Smooth muscle cell (in vitro differentiated cells): ENCODE data around the gene CABP4. TPM values are rescaled to one million over a fixed set of nuclear protein-coding genes. Genes with fewer than 3 reads are reported as not detected.
A peak's percentile ranks its signal among the peaks of the same experiment; 100 is the strongest.
"Not testable (repeated sequence)": the region's sequence is repeated elsewhere in the genome, so short reads cannot be mapped to it uniquely, and the experiment has no call there.

ENCODE experiments used
- DNase-seq: peaks from one replicate; lab custom pipeline; 2025; ENCODE audit not compliant: unreplicated experiment; lab: John Stamatoyannopoulos, UW
- H2AFZ ChIP-seq: fragments of 200-600 bp; sonication (generic); 2 replicates; pipeline ENCODE4 v1.6.0; 2016; ENCODE audit warnings: antibody characterized with exemption, low read depth, mild to moderate bottlenecking
- H3F3A ChIP-seq: fragments of 200-600 bp; sonication (generic); 2 replicates; pipeline ENCODE4 v1.6.0; 2017; ENCODE audit warnings: antibody characterized with exemption, low read depth
- H3K27ac ChIP-seq: fragments of 200-600 bp; sonication (generic); 2 replicates; pipeline ENCODE4 v1.5.1; 2016; ENCODE audit warnings: low read depth, mild to moderate bottlenecking
- H3K27me3 ChIP-seq: fragments of 200-600 bp; sonication (generic); 2 replicates; pipeline ENCODE4 v1.6.1; 2016; ENCODE audit warnings: low read depth, mild to moderate bottlenecking
- H3K36me3 ChIP-seq: fragments of 200-600 bp; sonication (generic); 2 replicates; pipeline ENCODE4 v1.5.1; 2016; ENCODE audit warnings: low read depth
- H3K4me1 ChIP-seq: fragments of 200-600 bp; sonication (generic); 2 replicates; pipeline ENCODE4 v1.5.1; 2016; ENCODE audit warnings: low read depth
- H3K4me2 ChIP-seq: fragments of 200-600 bp; sonication (generic); 2 replicates; pipeline ENCODE4 v1.6.0; 2016; ENCODE audit warnings: mild to moderate bottlenecking
- H3K4me3 ChIP-seq: fragments of 200-600 bp; sonication (generic); 2 replicates; pipeline ENCODE4 v1.5.1; 2016; ENCODE audit warnings: mild to moderate bottlenecking
- H3K79me2 ChIP-seq: fragments of 200-600 bp; sonication (generic); 2 replicates; pipeline ENCODE4 v1.6.0; 2016; ENCODE audit warnings: low read depth, mild to moderate bottlenecking
- H3K9ac ChIP-seq: fragments of 200-600 bp; sonication (generic); 2 replicates; pipeline ENCODE4 v1.6.0; 2016; ENCODE audit warnings: low read depth
- H3K9me3 ChIP-seq: fragments of 200-600 bp; sonication (generic); replicated peaks from 2 replicates; pipeline ENCODE4 v1.5.1; 2016; ENCODE audit warnings: low read depth
- H4K20me1 ChIP-seq: fragments of 200-600 bp; sonication (generic); 2 replicates; pipeline ENCODE4 v1.6.0; 2016; ENCODE audit warnings: low read depth
- CTCF ChIP-seq: fragments of 200-600 bp; sonication (generic); IDR thresholded peaks from 2 replicates; pipeline ENCODE4 v1.5.1; 2017; ENCODE audit warnings: borderline replicate concordance, mild to moderate bottlenecking, antibody characterized with exemption; ENCODE audit not compliant: insufficient read depth, poor library complexity, severe bottlenecking
- WGBS: methylation state at CpG from one replicate; pipeline ENCODE4 v1.1.7; 2016; ENCODE audit warnings: low lambda C conversion rate; 5-methylcytosine and 5-hydroxymethylcytosine counted together
- polyA plus RNA-seq: library from polyadenylated mRNA; unstranded; fragments of >200 nt; fragmentation: Nextera tagmentation; extraction: Ambion mirVana; gene quantifications from 2 replicates; pipeline ENCODE4 v1.2.1, GENCODE V29; 2016
- total RNA-seq: library from RNA; depleted of rRNA; stranded (reverse); fragments of >200 nt; gene quantifications from 2 replicates; pipeline ENCODE4 v1.2.3, GENCODE V29; 2014

Gene CABP4
- total and polyA plus RNA-seq, 2 experiments from 2014 or later, result not detected

- WGBS, result 91% methylated on average over 14 of the region's 16 CpGs
Measured at GRCh38 chr11:67477344-67478050, 22.3 kb downstream of the CABP4 start.

GRCh38 chr11:67482275-67482826 is 27.2 kb downstream of the CABP4 start:
- H2AFZ ChIP-seq, result peak overlapping the region; percentile 91
- 76% methylated on average over 19 of the region's 19 CpGs for WGBS

More at GRCh38 chr11:67477344-67478050, 22.3 kb downstream of the CABP4 start:
- not testable (repeated sequence) for H3K4me1 ChIP-seq, DNase-seq, H3K4me3 ChIP-seq, H3K27ac ChIP-seq, H4K20me1 ChIP-seq, H3K36me3 ChIP-seq, H3K27me3 ChIP-seq, H3K79me2 ChIP-seq, H3K4me2 ChIP-seq, H2AFZ ChIP-seq, H3F3A ChIP-seq, H3K9ac ChIP-seq, H3K9me3 ChIP-seq

GRCh38 chr11:67482827-67483798 is 28.0 kb downstream of the CABP4 start, which contains the start of gene AIP:
AIP (plus strand) TSS chr11:67483026; CDS start chr11:67483159, 133 bp downstream.
- H3F3A ChIP-seq, result no peaks in the 10 kb centered on the region
- no peaks in the 10 kb centered on the region for H3K27me3 ChIP-seq
- TF ChIP-seq CTCF, result no peak
- peaks cover 5% of the 10 kb centered on the region for H3K79me2 ChIP-seq
- DNase-seq, result peak; percentile 77
- no peaks in the 10 kb centered on the region for H4K20me1 ChIP-seq
- peaks cover 8% of the 10 kb centered on the region for H3K4me1 ChIP-seq
- H3K9ac ChIP-seq, result peak within 1 kb of the TSS; percentile 75
- H2AFZ ChIP-seq, result peak within 1 kb of the TSS; percentile 91
- H3K4me2 ChIP-seq, result peak within 1 kb of the TSS; percentile 83
- no peaks in the 10 kb centered on the region for H3K36me3 ChIP-seq
- H3K4me3 ChIP-seq, result peak within 1 kb of the TSS; percentile 56
- H3K27ac ChIP-seq, result peak within 1 kb of the TSS; percentile 50
- no peaks in the 10 kb centered on the region for H3K9me3 ChIP-seq
- WGBS, result 12% methylated on average over 59 of the region's 60 CpGs

More at GRCh38 chr11:67482275-67482826, 27.2 kb downstream of the CABP4 start:
- TF ChIP-seq CTCF, result no peak
- H3F3A ChIP-seq, result no peaks in the 10 kb centered on the region
- peak overlapping the region; percentile 75 for H3K9ac ChIP-seq
- H3K27me3 ChIP-seq, result no peaks in the 10 kb centered on the region
- H3K9me3 ChIP-seq, result no peaks in the 10 kb centered on the region
- peak overlapping the region; percentile 56 for H3K4me3 ChIP-seq
- no peaks in the 10 kb centered on the region for H3K36me3 ChIP-seq
- no peak for DNase-seq
- H3K4me2 ChIP-seq, result peak overlapping the region; percentile 83
- H3K27ac ChIP-seq, result peak overlapping the region; percentile 50
- H3K79me2 ChIP-seq, result peaks cover 5% of the 10 kb centered on the region
- H4K20me1 ChIP-seq, result no peaks in the 10 kb centered on the region
- H3K4me1 ChIP-seq, result peaks cover 8% of the 10 kb centered on the region
